HCT116 (cell line): ENCODE data around the gene PHF21A.

Source experiments
- CEBPB ChIP-seq: IDR thresholded peaks from 2 replicates; pipeline ENCODE4 v1.6.1; 2012; ENCODE audit warnings: low read depth
- POLR2A ChIP-seq: IDR thresholded peaks from 2 replicates; pipeline ENCODE4 v1.7.0; 2011; ENCODE audit warnings: borderline replicate concordance; ENCODE audit not compliant: insufficient read depth, insufficient read length; ENCODE audit errors: extremely low read depth
- POLR2AphosphoS5 ChIP-seq: IDR thresholded peaks from 2 replicates; pipeline ENCODE4 v1.6.1; 2011; ENCODE audit warnings: mild to moderate bottlenecking, low read depth, low read length, moderate library complexity
- TF ChIP-seq, protein P1 (sequence below): IDR thresholded peaks from 2 replicates; pipeline ENCODE4 v1.6.1; 2012
- TF ChIP-seq, protein P2 (sequence below): IDR thresholded peaks from 2 replicates; pipeline ENCODE4 v1.6.1; 2011; ENCODE audit warnings: mild to moderate bottlenecking, low read length, moderate library complexity; ENCODE audit not compliant: insufficient replicate concordance; ENCODE audit errors: extremely low read depth
- TF ChIP-seq, protein P3 (sequence below): IDR thresholded peaks from 2 replicates; pipeline ENCODE4 v1.6.1; 2012; ENCODE audit warnings: low read depth
- TF ChIP-seq, protein P4 (sequence below), 3 experiments: fragments of 200-600 bp in 1 of 3; sonication (generic) in 1 of 3; IDR thresholded peaks in 2 of 3; conservative IDR thresholded peaks in 1 of 3; 2 replicates each; pipeline ENCODE4 v1.5.1; 2012 to 2017; ENCODE audit warnings: low read depth in 2 of 3, low read length in 2 of 3, antibody characterized with exemption in 1 of 3, borderline replicate concordance in 1 of 3, control low read depth in 1 of 3, mild to moderate bottlenecking in 1 of 3, mixed read lengths in 1 of 3, mixed run types in 1 of 3, moderate library complexity in 1 of 3; ENCODE audit not compliant: insufficient read depth in 1 of 3
- TF ChIP-seq, protein P5 (sequence below): IDR thresholded peaks from 2 replicates; pipeline ENCODE4 v1.6.1; 2012

DNA sequence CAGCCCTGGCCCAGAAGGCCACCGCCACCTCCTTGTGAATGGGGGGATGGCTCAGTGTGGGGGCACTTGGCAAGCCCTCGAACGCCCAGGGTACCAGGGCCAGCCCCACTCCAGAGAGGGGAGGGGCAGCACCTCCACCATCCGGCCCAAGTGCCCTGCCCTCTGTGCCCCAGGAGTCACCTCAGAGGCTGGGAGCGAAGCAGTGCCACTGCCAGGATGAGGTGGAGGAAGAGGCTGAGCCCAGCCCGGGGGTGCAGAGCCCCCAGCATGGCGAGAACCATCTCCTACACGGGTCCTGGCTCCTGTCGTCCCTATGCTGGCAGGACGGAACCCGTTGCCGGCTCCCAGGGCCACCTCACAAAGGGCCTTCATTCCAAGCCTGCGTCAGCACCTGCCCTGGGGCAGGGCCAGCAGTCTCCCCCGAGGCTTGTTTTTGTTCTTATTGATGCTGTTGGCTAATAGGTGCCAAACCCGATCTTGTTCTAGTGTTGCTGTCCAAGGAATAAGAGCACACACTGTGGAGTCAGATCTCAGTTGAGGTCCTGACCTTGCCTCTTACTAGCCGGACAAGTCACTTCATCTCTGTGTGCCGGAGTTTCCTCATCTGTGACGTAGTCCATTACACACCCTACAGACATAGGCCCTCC lies 214.2 kb downstream of the PHF21A start, which contains the start of gene FREY1:
- TF ChIP-seq, protein P1, sequence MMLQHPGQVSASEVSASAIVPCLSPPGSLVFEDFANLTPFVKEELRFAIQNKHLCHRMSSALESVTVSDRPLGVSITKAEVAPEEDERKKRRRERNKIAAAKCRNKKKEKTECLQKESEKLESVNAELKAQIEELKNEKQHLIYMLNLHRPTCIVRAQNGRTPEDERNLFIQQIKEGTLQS, result no peak
- TF ChIP-seq, protein P2, sequence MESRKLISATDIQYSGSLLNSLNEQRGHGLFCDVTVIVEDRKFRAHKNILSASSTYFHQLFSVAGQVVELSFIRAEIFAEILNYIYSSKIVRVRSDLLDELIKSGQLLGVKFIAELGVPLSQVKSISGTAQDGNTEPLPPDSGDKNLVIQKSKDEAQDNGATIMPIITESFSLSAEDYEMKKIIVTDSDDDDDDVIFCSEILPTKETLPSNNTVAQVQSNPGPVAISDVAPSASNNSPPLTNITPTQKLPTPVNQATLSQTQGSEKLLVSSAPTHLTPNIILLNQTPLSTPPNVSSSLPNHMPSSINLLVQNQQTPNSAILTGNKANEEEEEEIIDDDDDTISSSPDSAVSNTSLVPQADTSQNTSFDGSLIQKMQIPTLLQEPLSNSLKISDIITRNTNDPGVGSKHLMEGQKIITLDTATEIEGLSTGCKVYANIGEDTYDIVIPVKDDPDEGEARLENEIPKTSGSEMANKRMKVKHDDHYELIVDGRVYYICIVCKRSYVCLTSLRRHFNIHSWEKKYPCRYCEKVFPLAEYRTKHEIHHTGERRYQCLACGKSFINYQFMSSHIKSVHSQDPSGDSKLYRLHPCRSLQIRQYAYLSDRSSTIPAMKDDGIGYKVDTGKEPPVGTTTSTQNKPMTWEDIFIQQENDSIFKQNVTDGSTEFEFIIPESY, result no peak
- TF ChIP-seq, protein P3, sequence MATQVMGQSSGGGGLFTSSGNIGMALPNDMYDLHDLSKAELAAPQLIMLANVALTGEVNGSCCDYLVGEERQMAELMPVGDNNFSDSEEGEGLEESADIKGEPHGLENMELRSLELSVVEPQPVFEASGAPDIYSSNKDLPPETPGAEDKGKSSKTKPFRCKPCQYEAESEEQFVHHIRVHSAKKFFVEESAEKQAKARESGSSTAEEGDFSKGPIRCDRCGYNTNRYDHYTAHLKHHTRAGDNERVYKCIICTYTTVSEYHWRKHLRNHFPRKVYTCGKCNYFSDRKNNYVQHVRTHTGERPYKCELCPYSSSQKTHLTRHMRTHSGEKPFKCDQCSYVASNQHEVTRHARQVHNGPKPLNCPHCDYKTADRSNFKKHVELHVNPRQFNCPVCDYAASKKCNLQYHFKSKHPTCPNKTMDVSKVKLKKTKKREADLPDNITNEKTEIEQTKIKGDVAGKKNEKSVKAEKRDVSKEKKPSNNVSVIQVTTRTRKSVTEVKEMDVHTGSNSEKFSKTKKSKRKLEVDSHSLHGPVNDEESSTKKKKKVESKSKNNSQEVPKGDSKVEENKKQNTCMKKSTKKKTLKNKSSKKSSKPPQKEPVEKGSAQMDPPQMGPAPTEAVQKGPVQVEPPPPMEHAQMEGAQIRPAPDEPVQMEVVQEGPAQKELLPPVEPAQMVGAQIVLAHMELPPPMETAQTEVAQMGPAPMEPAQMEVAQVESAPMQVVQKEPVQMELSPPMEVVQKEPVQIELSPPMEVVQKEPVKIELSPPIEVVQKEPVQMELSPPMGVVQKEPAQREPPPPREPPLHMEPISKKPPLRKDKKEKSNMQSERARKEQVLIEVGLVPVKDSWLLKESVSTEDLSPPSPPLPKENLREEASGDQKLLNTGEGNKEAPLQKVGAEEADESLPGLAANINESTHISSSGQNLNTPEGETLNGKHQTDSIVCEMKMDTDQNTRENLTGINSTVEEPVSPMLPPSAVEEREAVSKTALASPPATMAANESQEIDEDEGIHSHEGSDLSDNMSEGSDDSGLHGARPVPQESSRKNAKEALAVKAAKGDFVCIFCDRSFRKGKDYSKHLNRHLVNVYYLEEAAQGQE, result no peak
- TF ChIP-seq POLR2A (no peak), CEBPB (no peak), POLR2AphosphoS5 (0 out of 2 replicates have a peak, but pooled peaks have one; percentile 22)
- TF ChIP-seq, protein P4, sequence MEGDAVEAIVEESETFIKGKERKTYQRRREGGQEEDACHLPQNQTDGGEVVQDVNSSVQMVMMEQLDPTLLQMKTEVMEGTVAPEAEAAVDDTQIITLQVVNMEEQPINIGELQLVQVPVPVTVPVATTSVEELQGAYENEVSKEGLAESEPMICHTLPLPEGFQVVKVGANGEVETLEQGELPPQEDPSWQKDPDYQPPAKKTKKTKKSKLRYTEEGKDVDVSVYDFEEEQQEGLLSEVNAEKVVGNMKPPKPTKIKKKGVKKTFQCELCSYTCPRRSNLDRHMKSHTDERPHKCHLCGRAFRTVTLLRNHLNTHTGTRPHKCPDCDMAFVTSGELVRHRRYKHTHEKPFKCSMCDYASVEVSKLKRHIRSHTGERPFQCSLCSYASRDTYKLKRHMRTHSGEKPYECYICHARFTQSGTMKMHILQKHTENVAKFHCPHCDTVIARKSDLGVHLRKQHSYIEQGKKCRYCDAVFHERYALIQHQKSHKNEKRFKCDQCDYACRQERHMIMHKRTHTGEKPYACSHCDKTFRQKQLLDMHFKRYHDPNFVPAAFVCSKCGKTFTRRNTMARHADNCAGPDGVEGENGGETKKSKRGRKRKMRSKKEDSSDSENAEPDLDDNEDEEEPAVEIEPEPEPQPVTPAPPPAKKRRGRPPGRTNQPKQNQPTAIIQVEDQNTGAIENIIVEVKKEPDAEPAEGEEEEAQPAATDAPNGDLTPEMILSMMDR (IDR thresholded peaks at IDR 0.05 in 2 of 3, conservative IDR thresholded peaks at IDR 0.05 in 1 of 3; ENCODE audit: borderline replicate concordance in 1 of 3, insufficient read depth in 1 of 3, low read depth in 2 of 3, low read length in 2 of 3), result no peak
- TF ChIP-seq, protein P5, sequence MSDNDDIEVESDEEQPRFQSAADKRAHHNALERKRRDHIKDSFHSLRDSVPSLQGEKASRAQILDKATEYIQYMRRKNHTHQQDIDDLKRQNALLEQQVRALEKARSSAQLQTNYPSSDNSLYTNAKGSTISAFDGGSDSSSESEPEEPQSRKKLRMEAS, result no peak
